Myocyte (in vitro differentiated cells): ENCODE data around the gene CACNB4. TPM values are rescaled to one million over a fixed set of nuclear protein-coding genes. Genes with fewer than 3 reads are reported as not detected.

Source experiments
- DNase-seq: peaks from one replicate; pipeline ENCODE4 v3.0.0-alpha.2; 2012; ENCODE audit warnings: low read depth
- total RNA-seq: library from RNA; depleted of rRNA; stranded (reverse); fragments of >200 nt; gene quantifications from 2 replicates; pipeline ENCODE4 v1.2.3, GENCODE V29; 2014

The CACNB4 gene
- total RNA-seq, 1 donor from 2014 or later, result 0.91 TPM

DNA sequence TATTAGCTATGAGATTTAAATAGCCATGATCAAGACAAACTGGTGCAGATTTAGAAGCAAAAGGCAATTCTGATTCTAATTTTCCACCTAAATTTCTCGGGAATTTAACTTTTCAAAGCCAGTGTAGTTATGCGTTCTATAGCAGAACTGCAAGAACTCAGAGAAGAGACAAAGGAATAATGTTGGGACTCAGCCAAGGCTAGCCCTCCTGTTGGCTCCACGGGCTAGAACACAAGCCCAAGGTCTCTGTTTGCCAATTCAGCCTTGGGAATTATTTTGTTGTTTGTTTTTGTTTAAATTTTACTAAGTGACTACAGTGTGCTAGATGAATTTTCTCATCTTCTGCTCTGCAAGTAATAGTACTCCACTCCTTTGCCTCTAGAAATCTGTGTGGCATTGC, 121.2 kb downstream of the CACNB4 start:
- DNase-seq, result no peak

DNA sequence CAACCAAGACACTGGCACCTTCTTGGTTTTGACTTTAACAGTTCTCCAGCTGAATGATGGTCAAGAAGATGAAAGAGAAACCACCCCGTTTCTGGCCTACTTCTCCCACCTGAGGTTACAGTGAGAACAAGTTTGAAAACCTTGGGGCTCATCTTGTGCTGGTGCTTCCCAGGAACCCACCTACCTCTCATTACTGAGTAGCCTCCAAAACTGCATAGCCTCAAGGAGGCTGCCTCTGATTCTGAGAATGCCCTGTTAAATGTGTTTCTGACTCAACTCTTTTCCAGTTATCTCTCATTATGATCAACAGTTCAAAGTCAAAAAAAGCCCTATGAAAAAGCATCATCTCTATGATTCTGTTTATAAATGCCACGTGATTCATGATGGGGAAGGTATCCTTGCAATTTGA, 121.9 kb downstream of the CACNB4 start:
- DNase-seq, result no peak

DNA sequence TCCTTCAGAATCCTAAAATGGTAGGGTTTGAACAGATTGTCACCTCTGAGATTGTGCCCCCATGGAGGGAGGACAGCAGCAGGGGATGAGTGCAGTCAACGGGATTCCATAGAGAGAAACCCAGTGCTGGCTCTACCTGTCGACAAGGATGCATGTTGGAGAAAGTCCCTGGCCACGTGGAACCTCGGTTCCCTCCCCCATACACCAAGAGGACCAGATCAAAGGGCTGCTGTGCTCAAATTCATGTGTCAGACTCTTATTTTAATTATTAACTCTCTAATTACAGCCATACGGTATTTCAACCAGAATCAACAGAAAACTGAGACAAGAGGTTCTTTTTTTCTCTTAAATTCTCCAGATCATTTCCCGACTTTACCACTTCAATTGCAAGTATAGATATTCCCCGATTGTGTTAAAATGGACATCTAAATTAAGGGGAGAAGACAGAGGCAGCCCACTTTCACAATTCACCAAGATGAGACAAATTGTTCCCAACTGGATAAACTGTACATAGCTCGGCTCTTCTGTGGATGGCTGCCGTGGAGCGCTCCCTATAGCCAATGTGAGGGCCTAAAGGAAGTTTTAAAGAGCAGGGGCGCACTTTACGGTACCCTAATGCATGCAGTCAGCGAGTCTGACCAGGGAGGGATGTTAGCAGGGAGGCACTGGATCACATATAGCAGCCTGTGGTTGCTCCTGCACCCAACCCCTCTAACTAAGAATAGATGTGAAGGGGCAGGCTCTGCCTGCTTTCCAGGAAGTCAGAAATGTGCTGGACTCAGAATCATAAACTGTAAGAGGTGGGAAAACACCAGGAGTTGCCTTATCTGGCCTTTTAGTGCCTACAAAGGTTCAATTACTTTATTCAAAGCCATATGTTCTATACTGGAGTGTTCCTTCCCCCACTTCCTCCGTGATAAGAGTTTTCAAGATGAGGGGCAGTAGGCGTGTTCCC, 123.1 kb downstream of the CACNB4 start:
- no peak for DNase-seq

DNA sequence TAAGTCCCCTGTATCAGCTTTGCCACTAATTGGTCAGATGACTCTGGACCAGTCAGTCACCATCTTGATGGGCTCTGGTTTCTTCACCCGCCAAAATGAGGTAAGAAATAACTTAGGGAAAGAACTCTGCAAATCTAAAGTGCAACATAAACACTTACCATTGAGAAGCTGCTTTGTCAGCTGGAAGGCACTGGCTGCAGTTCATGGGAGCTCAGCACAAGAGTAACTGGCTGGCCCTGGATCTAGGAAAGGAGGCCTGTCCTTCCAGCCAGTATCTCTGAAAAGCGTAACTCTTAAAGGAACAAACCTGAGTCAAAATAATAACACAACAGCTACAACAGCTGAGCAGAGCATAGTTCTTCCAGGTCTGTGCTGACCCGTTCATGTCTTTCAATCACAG, 123.9 kb downstream of the CACNB4 start:
- DNase-seq, result no peak

DNA sequence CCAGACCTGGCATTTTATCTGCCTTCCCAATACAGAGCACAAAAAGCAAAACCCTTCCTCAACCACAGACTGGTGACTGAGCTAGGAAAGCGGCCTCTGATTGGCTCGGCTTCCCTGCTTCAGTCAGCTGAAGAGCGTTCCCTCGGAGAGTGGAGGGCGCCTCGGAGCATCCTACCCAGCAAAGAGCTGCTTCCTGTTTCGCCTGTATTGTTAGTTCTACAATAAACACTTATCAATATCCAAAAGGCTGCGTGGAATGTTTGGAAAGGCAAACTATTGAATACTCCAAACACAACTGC, 125.0 kb downstream of the CACNB4 start:
- DNase-seq, result peak; percentile 30

DNA sequence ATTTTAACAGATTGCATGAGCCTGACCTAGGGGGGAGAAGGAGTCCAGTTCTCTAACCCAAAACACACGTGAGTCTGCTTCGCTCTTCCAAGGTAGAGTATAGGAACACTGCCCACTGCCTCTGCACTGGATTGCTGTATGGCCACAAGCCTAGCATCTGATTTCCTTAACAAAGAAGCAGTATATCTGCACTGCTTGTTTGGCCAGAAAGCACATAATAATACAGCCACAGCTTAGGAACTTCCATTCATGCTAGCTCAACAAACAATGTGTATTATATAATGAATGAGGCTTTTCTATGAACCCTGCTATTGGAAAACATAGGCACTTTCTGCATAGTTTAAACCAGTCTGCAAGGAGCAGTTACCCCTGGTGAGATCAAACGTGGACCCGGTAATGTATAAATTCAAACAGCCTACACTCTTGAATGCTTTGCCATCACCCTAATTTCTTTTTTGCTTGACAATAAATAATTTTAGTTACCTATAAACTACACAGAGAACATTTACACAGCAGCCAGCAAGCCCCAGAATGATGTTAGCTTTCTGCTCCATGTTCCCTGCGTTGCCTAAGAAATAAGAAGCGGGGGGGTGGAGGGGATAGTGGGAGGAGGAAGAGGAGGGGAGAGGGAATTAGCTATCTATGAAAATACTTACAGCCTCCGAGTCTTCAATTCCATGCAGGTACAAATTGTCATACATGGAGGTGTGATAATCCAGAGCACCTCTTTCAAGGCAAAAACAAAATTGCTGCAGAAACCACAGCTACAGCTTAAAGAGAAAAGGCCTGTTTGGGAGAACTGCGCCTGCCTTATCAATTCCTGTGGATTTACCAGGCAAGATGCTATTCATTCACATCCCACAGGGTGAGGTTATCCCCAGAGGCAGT, 125.6 kb downstream of the CACNB4 start:
- no peak for DNase-seq

DNA sequence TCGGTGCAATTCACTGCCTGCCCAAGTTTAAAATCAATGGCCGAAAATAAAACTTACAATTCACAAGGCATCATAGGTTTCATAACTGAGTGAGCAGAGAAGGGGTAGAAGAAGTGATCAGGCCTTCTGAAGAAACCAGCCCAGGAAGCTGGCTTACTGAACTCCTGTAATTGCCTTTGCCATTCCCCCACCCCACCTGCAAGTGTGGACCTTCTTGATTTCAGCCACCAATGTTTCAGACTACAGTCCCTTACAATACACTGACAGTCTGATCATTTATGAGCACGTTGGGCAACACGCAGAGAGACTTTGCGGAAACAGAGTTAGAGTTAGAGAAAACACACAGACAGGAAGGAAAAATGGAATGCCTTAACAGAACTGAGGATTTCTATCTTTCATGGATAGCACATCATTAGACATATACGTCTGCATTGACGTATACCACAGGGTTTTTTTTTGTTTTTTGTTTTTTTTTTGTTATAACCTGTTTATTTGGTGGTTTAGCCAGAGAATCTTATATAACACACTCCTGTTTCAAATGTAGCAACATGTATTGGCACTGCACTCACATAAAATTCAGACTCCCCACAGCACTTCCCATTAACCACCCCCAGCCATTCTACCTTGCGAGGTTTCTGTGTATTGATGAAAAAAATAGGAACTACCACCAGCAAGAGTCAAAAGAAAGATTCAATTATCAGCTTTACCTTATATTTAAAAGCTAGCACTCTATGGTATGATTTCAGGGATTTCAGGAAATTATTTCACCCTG, 126.4 kb downstream of the CACNB4 start:
- no peak for DNase-seq

DNA sequence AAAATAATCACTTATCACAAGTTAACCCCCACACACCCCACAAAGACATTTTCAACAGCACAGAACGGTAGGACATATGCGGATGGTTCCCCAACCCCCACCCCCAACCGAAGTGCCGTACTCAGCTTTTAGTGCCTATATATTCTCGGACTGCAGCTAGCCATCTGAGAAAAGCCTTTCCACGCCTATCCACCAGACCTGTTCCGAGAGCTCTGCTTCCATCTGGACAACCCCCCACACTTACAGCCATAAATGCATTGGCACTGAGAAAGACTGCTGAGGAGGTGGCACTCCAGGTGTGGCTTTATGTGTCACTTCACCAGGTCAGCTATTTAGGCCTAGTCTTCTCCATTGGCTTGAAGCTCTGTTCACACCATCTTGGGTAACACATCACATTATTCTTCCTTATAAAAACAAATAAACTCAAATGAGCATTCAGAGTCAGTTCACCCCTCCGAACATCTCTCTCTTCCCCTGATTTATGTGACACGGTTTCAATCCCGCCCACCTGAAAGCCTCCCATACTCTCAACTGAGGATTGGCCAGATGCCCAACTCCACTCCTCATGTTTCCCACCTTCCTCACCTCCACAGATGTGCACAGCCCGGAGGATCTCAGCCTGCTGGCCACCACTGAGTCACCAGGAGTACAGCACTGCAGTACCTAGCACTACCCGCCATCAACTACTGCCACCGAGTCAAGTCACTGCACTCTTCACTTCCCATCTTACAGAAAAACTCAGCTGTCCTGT, 127.4 kb downstream of the CACNB4 start:
- no peak for DNase-seq

DNA sequence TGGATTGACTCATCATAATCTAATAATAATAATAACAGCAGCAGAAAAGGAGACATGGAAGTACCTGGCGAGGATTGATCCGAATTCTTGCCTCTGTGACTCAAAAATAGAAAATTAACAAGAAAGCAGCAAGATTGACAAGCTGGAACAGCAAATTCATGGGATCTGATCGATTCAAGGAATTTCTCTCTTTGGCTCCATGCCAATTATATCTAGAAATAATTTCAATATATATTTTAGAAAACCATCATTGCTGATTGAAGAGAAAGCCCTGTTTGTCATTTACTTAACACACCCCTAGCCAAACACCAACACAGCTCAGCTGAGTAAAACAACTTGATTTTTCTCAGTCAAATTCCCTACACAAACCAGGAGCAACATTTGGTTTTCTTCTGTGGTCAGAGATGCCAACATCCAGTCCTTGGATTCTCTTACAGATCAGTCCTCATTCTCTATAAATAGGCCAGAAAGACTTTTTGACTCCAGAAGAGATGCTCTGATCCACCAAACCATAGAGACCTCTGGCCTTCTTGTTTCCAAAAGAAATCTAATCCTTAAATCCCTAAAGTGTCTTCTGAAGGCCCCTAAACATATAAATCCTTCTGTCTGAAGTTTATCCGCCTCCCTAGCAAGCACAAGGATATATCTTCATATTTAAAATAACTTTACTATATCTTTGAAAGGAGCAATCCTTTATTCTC, 129.9 kb downstream of the CACNB4 start:
- DNase-seq, result peak; percentile 40

DNA sequence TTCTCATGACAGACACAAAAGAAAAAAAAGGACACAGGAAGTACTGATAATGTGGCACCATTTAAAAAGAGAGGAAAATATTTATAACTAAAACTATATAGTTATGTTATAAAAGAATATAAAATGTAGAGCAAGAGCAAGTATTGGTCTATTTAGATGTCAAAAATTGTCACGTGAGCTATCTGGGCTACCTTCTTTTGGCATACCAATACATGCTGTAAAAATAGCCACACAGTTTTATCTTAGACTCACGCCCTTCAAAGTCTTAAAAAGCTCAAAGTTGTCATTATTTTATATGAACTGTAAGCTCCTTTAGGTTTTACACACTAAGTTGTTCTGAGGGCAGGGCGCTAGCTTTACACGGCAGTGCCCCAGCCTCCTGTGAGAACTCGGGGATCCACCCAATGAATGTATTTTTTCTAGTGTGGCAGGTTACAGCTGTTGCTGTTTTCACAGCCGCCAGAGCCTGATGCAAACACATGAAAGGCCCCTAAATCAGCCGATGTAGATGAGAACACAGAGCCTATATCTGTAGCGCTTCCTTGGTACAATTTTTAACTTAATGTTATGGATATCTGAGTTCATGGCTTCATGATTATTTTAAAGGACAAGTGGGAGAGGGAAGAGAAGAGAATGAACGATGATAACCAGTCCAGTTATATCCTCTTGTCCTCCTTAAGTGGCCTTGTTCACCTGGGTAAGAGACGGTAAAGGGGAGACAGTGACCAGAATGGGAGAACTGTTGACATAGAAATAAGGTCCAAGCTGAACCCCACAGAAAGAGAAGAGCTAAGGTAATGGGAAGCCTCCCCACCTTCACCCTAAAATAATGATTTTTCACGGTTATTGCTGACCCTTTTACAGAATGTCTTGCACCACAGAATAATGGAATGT, 130.8 kb downstream of the CACNB4 start:
- DNase-seq, result no peak

DNA sequence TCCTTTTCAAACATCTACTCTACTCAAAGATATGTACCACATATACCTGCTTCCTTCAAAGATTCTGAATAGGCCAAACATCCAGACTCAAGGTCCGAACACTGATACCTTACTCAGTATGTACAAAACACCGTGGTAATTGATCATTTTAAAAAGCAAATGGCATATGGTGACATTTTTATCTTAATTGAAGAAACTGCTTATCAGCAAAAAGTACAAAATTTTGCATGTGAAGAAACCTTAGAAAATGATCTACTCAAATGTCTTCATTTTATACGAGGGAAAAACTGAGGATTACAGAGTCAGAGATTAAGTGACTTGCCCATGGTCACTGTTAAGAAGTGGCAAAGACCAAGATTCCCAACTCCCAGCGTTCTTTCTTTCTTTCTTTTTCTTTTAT, 133.0 kb downstream of the CACNB4 start:
- DNase-seq, result no peak

DNA sequence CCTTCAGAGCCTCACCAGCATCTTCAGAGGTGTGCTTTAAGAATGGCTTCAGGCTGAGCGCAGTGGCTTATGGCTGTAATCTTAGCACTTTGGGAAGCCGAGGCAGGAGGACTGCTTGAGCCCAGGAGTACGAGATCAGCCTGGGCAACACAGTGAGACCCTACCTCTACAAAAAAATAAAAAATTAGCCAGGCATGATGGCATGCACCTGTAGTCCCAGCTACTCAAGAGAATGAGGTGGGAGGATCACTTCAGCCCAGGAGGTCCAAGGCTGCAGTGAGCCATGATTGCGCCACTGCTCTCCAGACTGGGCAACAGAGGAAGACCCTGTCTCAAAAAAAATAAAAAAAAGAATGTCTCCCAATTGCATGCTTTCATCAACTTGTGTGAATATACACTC, 137.3 kb downstream of the CACNB4 start:
- no peak for DNase-seq

DNA sequence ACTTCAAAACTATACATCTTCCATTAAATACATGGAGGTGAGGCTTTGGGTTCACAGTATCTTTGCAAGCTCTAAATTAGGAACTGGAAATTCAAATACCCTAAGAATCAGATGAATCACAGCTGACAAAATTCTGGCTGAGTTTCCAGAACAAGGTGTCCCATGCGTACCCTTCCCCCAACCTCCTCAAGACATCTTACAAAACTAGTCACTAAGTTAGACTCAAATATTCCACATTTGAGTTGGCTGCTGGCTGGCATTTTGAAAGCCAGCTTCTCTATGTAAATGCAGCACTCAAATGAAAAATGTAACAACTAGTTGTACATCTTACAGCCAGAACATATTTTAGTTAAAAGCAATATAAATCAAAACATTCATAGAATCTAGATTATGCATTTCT, 139.6 kb downstream of the CACNB4 start:
- DNase-seq, result no peak

DNA sequence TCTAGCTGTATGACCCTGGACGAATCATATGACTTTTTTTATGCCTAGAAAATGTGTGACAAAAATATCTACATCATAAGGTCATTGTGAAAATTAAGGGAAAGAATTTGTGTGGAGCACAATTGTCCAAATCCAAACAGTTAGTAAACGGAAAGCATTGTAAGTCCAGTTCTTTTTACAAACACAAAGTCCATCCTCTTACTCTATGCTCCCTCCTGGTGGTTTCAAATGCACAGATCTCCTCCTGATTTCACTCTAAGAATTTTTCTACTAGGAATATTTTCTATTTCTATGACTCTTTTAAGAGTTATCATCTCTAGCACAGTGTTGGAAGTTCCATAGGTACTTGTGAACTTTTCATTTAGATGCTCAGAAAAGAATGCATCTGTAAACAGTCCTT, 145.4 kb downstream of the CACNB4 start:
- DNase-seq, result no peak

DNA sequence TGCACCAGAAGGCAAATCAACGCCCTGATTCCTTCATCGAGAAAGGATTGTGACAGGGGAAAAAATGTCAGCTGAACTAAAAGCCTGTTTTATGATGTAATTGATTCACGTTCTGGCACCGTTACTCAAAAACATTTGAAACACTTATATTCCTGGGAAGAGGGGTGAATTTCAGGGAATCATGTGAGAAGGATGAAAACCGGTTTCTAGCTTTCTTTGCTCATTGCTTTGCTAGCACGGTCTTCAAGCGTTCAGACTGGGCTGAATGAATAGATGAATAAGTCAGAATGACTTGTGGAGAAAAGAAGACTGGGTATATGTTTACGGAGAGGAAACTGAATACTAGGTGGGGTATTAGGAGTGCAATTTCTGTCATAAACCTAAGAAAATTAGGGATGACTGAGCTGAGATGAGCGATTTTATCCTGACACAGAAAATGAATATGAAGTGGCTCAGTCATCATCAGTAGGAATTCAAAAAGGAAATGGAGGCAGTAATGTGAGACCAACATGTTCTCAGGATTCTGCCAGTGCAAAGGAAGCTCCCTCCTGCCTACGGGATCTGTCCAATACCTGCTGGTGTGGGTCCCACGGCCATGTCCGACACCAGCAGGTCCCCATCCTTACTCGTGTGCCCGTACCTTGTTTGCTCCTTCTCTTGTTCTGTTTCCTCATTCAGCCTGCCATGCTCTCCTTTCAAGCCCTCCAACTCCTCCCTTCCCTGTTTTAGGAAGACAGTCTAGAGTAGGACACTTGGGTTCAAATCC, 146.0 kb downstream of the CACNB4 start:
- no peak for DNase-seq

DNA sequence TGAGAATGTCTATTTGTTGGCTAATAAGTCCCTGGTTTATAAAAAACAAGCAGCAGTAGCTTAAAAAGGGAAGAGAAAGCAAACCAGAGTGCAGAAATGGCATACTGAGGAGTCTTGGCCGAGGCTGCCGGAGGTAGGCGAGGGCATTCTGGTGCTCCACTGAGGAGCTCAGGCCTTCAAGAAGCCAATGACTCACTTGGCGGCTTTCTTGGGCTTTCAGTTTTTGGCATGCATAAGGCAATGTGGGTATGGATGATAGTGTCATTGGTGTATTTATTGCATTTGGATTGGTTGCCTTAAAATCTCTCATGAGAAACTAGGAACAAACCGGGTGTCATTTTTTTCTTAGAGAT, 151.1 kb downstream of the CACNB4 start:
- DNase-seq, result peak; percentile 54

DNA sequence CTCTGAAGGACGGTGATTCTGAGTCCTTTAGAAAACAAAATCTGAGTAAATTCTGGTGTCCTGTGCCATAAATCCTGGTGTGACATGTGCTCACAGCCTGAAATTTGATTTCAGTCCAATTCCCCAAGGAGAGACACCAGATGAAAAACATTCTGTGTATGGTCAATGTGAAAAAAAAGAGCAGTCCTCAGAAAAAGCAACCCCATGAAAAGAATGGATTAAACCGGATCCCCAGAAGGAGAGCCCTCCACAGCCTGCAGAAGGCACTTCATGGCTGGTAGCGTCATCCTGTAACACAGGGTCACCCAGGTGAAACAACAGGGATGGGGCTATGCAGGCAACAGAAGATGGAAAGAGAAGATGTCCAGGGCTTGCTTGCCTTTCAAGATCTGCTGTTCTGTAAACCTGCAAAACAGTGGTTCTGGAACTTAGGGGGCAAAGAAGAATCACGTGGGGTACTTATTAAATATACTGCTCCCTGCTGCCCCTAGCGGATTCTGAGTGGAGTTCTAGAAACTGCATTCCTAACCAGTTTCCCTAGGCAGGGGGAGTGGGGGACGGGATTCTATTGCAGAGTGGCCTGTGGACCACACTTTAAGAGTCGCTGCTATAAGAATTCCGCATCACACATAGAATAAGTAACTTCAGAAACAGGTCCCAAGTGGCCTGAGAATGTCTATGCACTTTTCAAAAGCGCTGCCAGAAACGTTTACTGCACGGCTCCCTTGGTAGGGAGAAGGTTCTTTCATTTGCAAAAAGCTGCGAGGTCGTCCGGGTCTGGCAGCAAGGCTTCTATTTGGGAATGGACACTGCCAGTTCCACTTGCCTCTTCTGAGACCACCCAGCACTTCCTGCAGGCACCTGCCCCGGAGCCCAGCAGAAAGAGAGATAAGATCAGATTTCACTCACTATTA, 151.7 kb downstream of the CACNB4 start:
- peak; percentile 43 for DNase-seq
